Measurements from ENCODE around the gene REM1. TPM values are rescaled to one million over a fixed set of nuclear protein-coding genes. Genes with fewer than 3 reads are reported as not detected.

The REM1 gene
- total and polyA plus RNA-seq, 2 of the 4 experiments (the other 2 are of a cell fraction), result not detected

GRCh38 chr20:31514154-31515071 is 39.3 kb downstream of the REM1 start, which contains the start of gene HM13 (continued):
- peak; percentile 35 for TF ChIP-seq SMC3 (IDR thresholded peaks at IDR 0.05; ENCODE audit: low read depth, low read length)
- TF ChIP-seq POLR2A (IDR thresholded peaks at IDR 0.05; ENCODE audit: low read depth, low read length), result peak; percentile 90
- TF ChIP-seq RFX5 (IDR thresholded peaks at IDR 0.05; ENCODE audit: low read depth, low read length), result 0 out of 2 replicates have a peak, but pooled peaks have one; percentile 6

GRCh38 chr20:31515072-31515774 is 40.1 kb downstream of the REM1 start:
- Histone ChIP-seq H2AK9ac (replicated peaks; ENCODE audit: low read depth, low read length, poor library complexity) (peak overlapping the region; percentile 98), H3K56ac (ENCODE audit: extremely low read depth, insufficient read depth, low read length) (peak overlapping the region; percentile 79), H3K4me3 (ENCODE audit: insufficient read depth, low read depth, low read length) (peak overlapping the region; percentile 84), H4K91ac (ENCODE audit: insufficient read depth, low read depth, low read length) (peak overlapping the region; percentile 86), H3K9me3 (ENCODE audit: control insufficient read depth, insufficient read depth, low read length) (no peaks in the 10 kb centered on the region), H3K18ac (ENCODE audit: low read depth, low read length) (no peak overlapping the region), H3K36me3 (ENCODE audit: control insufficient read depth, insufficient read depth, low read length) (peaks cover 8% of the 10 kb centered on the region), H3K27me3 (ENCODE audit: control insufficient read depth, insufficient read depth, low read length) (no peaks in the 10 kb centered on the region), H3K9ac (ENCODE audit: low read depth, low read length) (peak overlapping the region; percentile 90), H2BK15ac (ENCODE audit: low read depth, low read length) (no peak overlapping the region), H2BK5ac (ENCODE audit: low read depth, low read length, poor library complexity, severe bottlenecking) (peak overlapping the region; percentile 84), H2BK20ac (ENCODE audit: low read depth, low read length) (no peak overlapping the region), H3K4me1 (ENCODE audit: control insufficient read depth, insufficient read depth, low read length) (peaks cover 19% of the 10 kb centered on the region), H2BK120ac (ENCODE audit: low read depth, low read length) (no peak overlapping the region), H2AFZ (replicated peaks; ENCODE audit: low read length, poor library complexity) (peak overlapping the region; percentile 100), H3K4ac (ENCODE audit: low read depth, low read length) (peak overlapping the region; percentile 93), H3K27ac (ENCODE audit: insufficient read depth, low read length) (peak overlapping the region; percentile 92), H4K8ac (ENCODE audit: low read depth in 2 of 2, low read length in 2 of 2) (peak overlapping the region; percentile 22 to 89; a peak in 2 of 4 replicates), H2AK5ac (ENCODE audit: low read depth, low read length) (peak overlapping the region; percentile 83), H3K4me2 (ENCODE audit: low read depth, low read length) (peak overlapping the region; percentile 97), H3K9me1 (ENCODE audit: insufficient read depth, low read length) (peaks cover 28% of the 10 kb centered on the region), H3K79me1 (ENCODE audit: low read depth in 1 of 2, low read length in 2 of 2) (peaks cover 15 to 51% of the 10 kb centered on the region in 2 experiments), H4K5ac (ENCODE audit: low read depth, low read length) (peak overlapping the region; percentile 42; the same call in 1 of the 2 replicates), H3K23ac (ENCODE audit: low read depth, low read length) (peak overlapping the region; percentile 94), H4K20me1 (ENCODE audit: insufficient read depth, low read length) (peaks cover 43% of the 10 kb centered on the region), H3K14ac (replicated peaks; ENCODE audit: low read depth, low read length) (peak overlapping the region; percentile 96)
- POLR2A ChIA-PET (ENCODE audit: unreplicated experiment), result no interaction called here
- intact Hi-C loops (cut with micrococcal nuclease), result no loop called here
- DNase-seq (no peak), ATAC-seq (ENCODE audit: low read depth) (no peak)
- CTCF ChIA-PET, result interaction anchor here (0.9 kb wide), 1 partner anchor 181 kb away, joined by 3 read pairs; no protein-coding TSS in a partner anchor
- BruUV-seq (replicated peaks), result TSS peak; percentile 45
- TF ChIP-seq RCOR1 (IDR thresholded peaks at IDR 0.05; ENCODE audit: insufficient replicate concordance, low read length) (no peak), BHLHE40 (IDR thresholded peaks at IDR 0.05; ENCODE audit: low read depth, low read length) (no peak), NFE2L2 (IDR thresholded peaks at IDR 0.05; ENCODE audit: low read depth, low read length) (no peak), FOS (IDR thresholded peaks at IDR 0.05; ENCODE audit: low read depth, low read length) (no peak), MAZ (IDR thresholded peaks at IDR 0.05; ENCODE audit: borderline replicate concordance, low read depth, low read length) (no peak), SMC3 (IDR thresholded peaks at IDR 0.05; ENCODE audit: low read depth, low read length) (no peak)
- 18% methylated on average over 4 of the region's 4 CpGs; no CpG with 5 or more reads in 1 of the 2 experiments for WGBS, 2 experiments (ENCODE audit: extremely low coverage in 2 of 2, insufficient read length in 1 of 2)
- dilution Hi-C loops (cut with HindIII; ENCODE audit: low sequenced_read_pairs, unreplicated experiment), result no loop called here
- in situ Hi-C loops (cut with MboI; ENCODE audit: low sequenced_read_pairs), result no loop called here

All from IMR-90 (cell line).